GM12878 (cell line): ENCODE measurements around the gene MAPRE2. TPM values are rescaled to one million over a fixed set of nuclear protein-coding genes. Genes with fewer than 3 reads are reported as not detected.

Source experiments
- ATAC-seq: fragments of 200-7000 bp; cut with Tn5 transposase; 3 replicates; pipeline ENCODE4 v1.9.1; 2020; ENCODE audit warnings: mild to moderate bottlenecking, moderate library complexity
- BruUV-seq: library from RNA; stranded (reverse); fragments of 400-500 nt; replicated peaks from 2 replicates; lab custom pipeline; 2021; lab: Mats Ljungman, UMichigan
- CTCF ChIA-PET: fragments of 300-600 bp; sonication (Branson Sonifier 250); formaldehyde crosslinking; extraction: SDS; loops from one replicate; lab custom pipeline; 2021; ENCODE audit warnings: inconsistent platforms; lab: Yijun Ruan, JAX
- POLR2A ChIA-PET: fragments of 350-600 bp; formaldehyde crosslinking; extraction: SDS; loops from one replicate; lab custom pipeline; 2021; ENCODE audit warnings: inconsistent platforms; lab: Charles Lee
- RAD21 ChIA-PET: fragments of 300-600 bp; sonication (Branson Sonifier 250); formaldehyde crosslinking; loops from one replicate; lab custom pipeline; 2023; ENCODE audit warnings: antibody characterized with exemption; ENCODE audit not compliant: unreplicated experiment; lab: Charles Lee
- SMC1A ChIA-PET: fragments of 300-600 bp; sonication (Branson Sonifier 250); formaldehyde crosslinking; loops from one replicate; lab custom pipeline; 2023; ENCODE audit not compliant: unreplicated experiment, uncharacterized antibody; lab: Charles Lee
- DNase-seq: peaks from one replicate; pipeline ENCODE4 v3.0.0-alpha.2; 2011; ENCODE audit warnings: low read depth, low spot score
- FAIRE-seq: peaks from 3 replicates; lab custom pipeline; 2011; peaks lifted over from hg19 to GRCh38; lab: Jason Lieb, UNC
- H2AFZ ChIP-seq: 2 replicates; pipeline ENCODE4 v1.6.0; 2011; ENCODE audit warnings: low read depth, low read length, control low read depth; ENCODE audit not compliant: control insufficient read depth
- H3K27ac ChIP-seq: 2 replicates; pipeline ENCODE4 v1.5.1; 2011; ENCODE audit warnings: control low read depth; ENCODE audit not compliant: control insufficient read depth, insufficient read depth
- H3K27me3 ChIP-seq, 2 experiments: replicated peaks in 1 of 2; 2 replicates each; pipeline versions ENCODE4 v1.6.0 to v1.6.1; 2011; ENCODE audit warnings: low read length in 1 of 2; ENCODE audit not compliant: control insufficient read depth in 2 of 2, insufficient read depth in 2 of 2
- H3K36me3 ChIP-seq, 2 experiments: 2 replicates each; pipeline ENCODE4 v1.5.1; 2011; ENCODE audit warnings: low read length in 1 of 2; ENCODE audit not compliant: control insufficient read depth in 2 of 2, insufficient read depth in 2 of 2
- H3K4me1 ChIP-seq: 2 replicates; pipeline ENCODE4 v1.6.1; 2011; ENCODE audit warnings: mild to moderate bottlenecking, low read length, moderate library complexity, mixed read lengths; ENCODE audit not compliant: control insufficient read depth, insufficient read depth
- H3K4me2 ChIP-seq: 2 replicates; pipeline ENCODE4 v1.6.0; 2011; ENCODE audit warnings: control low read depth; ENCODE audit not compliant: control insufficient read depth, insufficient read depth
- H3K4me3 ChIP-seq: fragments of 200-600 bp; sonication (generic); 2 replicates; pipeline ENCODE4 v1.5.1; 2016
- H3K79me2 ChIP-seq: 2 replicates; pipeline ENCODE4 v1.6.0; 2011; ENCODE audit warnings: low read length; ENCODE audit not compliant: control insufficient read depth, insufficient read depth
- H3K9ac ChIP-seq: 2 replicates; pipeline ENCODE4 v1.8.0; 2011; ENCODE audit warnings: low read length, control low read depth, mixed read lengths; ENCODE audit not compliant: control insufficient read depth, insufficient read depth
- H3K9me3 ChIP-seq: replicated peaks from 3 replicates; pipeline ENCODE4 v1.5.1; 2011; ENCODE audit warnings: mild to moderate bottlenecking, low read length; ENCODE audit not compliant: control insufficient read depth, insufficient read depth
- H4K20me1 ChIP-seq: 2 replicates; pipeline ENCODE4 v1.6.0; 2011; ENCODE audit not compliant: control insufficient read depth, insufficient read depth
- CUX1 ChIP-seq: IDR thresholded peaks from 2 replicates; pipeline ENCODE4 v1.6.1; 2012; ENCODE audit warnings: improper control_type of control experiment, low read depth, low read length; ENCODE audit not compliant: insufficient replicate concordance
- EZH2 ChIP-seq: IDR thresholded peaks from 2 replicates; pipeline ENCODE4 v1.6.1; 2012; ENCODE audit warnings: low read depth, mild to moderate bottlenecking, control low read depth, inconsistent platforms, low read length, borderline replicate concordance; ENCODE audit not compliant: control insufficient read depth
- PBX3 ChIP-seq: IDR thresholded peaks from 2 replicates; pipeline ENCODE4 v1.6.1; 2011; ENCODE audit warnings: mild to moderate bottlenecking, low read depth, low read length, moderate library complexity; ENCODE audit not compliant: insufficient replicate concordance
- POLR2AphosphoS2 ChIP-seq: IDR thresholded peaks from 2 replicates; pipeline ENCODE4 v1.6.1; 2011; ENCODE audit warnings: low read depth, mild to moderate bottlenecking, low read length, improper control_type of control experiment, moderate library complexity
- RAD21 ChIP-seq: IDR thresholded peaks from 2 replicates; pipeline ENCODE4 v1.6.1; 2011; ENCODE audit warnings: mild to moderate bottlenecking, low read depth, low read length, moderate library complexity; ENCODE audit not compliant: insufficient read depth
- RUNX3 ChIP-seq: IDR thresholded peaks from 2 replicates; pipeline ENCODE4 v1.6.1; 2012; ENCODE audit warnings: low read length, inconsistent platforms
- STAT3 ChIP-seq: IDR thresholded peaks from 2 replicates; pipeline ENCODE4 v1.6.1; 2011; ENCODE audit warnings: low read depth, low read length, improper control_type of control experiment
- TCF12 ChIP-seq: IDR thresholded peaks from 2 replicates; pipeline ENCODE4 v1.6.1; 2011; ENCODE audit warnings: low read depth, mild to moderate bottlenecking, low read length
- WGBS: methylation state at CpG from one replicate; pipeline ENCODE4 v1.1.6; 2016; ENCODE audit warnings: low lambda C conversion rate; ENCODE audit not compliant: insufficient replicate concordance, insufficient coverage; ENCODE audit errors: missing lambda C conversion rate; 5-methylcytosine and 5-hydroxymethylcytosine counted together
- in situ Hi-C: fragments of 300-500 bp; cut with MboI; formaldehyde crosslinking; loops from 9 replicates; pipeline ENCODE4 v1.14.3; 2018; ENCODE audit warnings: mixed read lengths
- intact Hi-C: fragments of 100-400 bp; cut with micrococcal nuclease; formaldehyde crosslinking; loops from one replicate; pipeline ENCODE4 v1.14.2; 2022; ENCODE audit not compliant: unreplicated experiment
- polyA plus RNA-seq, 11 experiments: library from polyadenylated mRNA; depleted of rRNA in 4 of 11; unstranded in 6 of 11; stranded (reverse) in 5 of 11; fragments of >200 nt; fragmentation: Nextera tagmentation in 4 of 11; fragmentation: Illumina TruSeq in 1 of 11; extraction: Ambion mirVana in 4 of 11; extraction: Trizol in 1 of 11; gene quantifications; 1 replicate in 1 of 11; 2 replicates in 10 of 11; pipeline versions ENCODE4 v1.2.1 to v1.2.3, GENCODE V29; 2011 to 2016; ENCODE audit warnings: inconsistent platforms in 2 of 11, missing spikeins in 2 of 11, low read depth in 1 of 11
- total RNA-seq, 4 experiments: library from RNA; depleted of rRNA in 3 of 4; stranded (reverse); fragments of >200 nt in 3 of 4; fragmentation: Illumina TruSeq in 1 of 4; extraction: Trizol in 1 of 4; gene quantifications; 2 replicates each; pipeline versions ENCODE4 v1.2.1 to v1.2.3, GENCODE V29; 2013 to 2021
- TF ChIP-seq, protein P1 (sequence below): fragments of 450-650 bp; formaldehyde crosslinking; IDR thresholded peaks from 2 replicates; pipeline ENCODE4 v1.4.0; 2022; ENCODE audit warnings: mild to moderate bottlenecking, moderate library complexity
- TF ChIP-seq, protein P2 (sequence below): IDR thresholded peaks from 2 replicates; pipeline ENCODE4 v1.6.1; 2012; ENCODE audit warnings: low read length, inconsistent platforms

MAPRE2 gene
- total and polyA plus RNA-seq, 10 of the 15 experiments (the other 5 are each of a cell fraction or from before 2014, with no cell fraction given), result 11.0 to 50.6 (median 24.0) TPM

- peak overlapping the region; percentile 28; the same call in 1 of the 2 replicates for H3K27ac ChIP-seq
- H3K36me3 ChIP-seq, result no peaks in the 10 kb centered on the region
- intact Hi-C loops (no loop called here), in situ Hi-C loops (no loop called here)
- ChIA-PET POLR2A (interaction anchor here (0.5 to 2.1 kb wide), 4 partner anchors 8 to 191 kb away, joined by 3 to 7 read pairs (median 4); no protein-coding TSS in a partner anchor), CTCF (interaction anchor here (0.6 to 1.2 kb wide), 6 partner anchors 46 to 1200 kb away, joined by 3 to 5 read pairs (median 3); no protein-coding TSS in a partner anchor), RAD21 (interaction anchor here (1.1 to 1.5 kb wide), 3 partner anchors 46 to 67 kb away, joined by 7 to 8 read pairs (median 7); no protein-coding TSS in a partner anchor), SMC1A (interaction anchor here (0.6 to 1.5 kb wide), 11 partner anchors 9 to 238 kb away, joined by 3 to 9 read pairs (median 5); no protein-coding TSS in a partner anchor)
- H4K20me1 ChIP-seq, result no peaks in the 10 kb centered on the region
- H3K4me2 ChIP-seq, result no peak overlapping the region; the same call in 1 of the 2 replicates
- no TSS peak for BruUV-seq
- DNase-seq (peak; percentile 3), ATAC-seq (peak; percentile 86), FAIRE-seq (no peak)
- no peaks in the 10 kb centered on the region for H3K79me2 ChIP-seq
- no peaks in the 10 kb centered on the region for H3K9me3 ChIP-seq
- H3K4me1 ChIP-seq, result no peaks in the 10 kb centered on the region
- H3K27me3 ChIP-seq, result no peaks in the 10 kb centered on the region
- no peak overlapping the region for H3K9ac ChIP-seq
- H2AFZ ChIP-seq, result no peak overlapping the region
- 100% methylated on average over 1 of the region's 1 CpG for WGBS
- no peak overlapping the region for H3K4me3 ChIP-seq
- TF ChIP-seq PBX3, result no peak
- TF ChIP-seq, protein P1, sequence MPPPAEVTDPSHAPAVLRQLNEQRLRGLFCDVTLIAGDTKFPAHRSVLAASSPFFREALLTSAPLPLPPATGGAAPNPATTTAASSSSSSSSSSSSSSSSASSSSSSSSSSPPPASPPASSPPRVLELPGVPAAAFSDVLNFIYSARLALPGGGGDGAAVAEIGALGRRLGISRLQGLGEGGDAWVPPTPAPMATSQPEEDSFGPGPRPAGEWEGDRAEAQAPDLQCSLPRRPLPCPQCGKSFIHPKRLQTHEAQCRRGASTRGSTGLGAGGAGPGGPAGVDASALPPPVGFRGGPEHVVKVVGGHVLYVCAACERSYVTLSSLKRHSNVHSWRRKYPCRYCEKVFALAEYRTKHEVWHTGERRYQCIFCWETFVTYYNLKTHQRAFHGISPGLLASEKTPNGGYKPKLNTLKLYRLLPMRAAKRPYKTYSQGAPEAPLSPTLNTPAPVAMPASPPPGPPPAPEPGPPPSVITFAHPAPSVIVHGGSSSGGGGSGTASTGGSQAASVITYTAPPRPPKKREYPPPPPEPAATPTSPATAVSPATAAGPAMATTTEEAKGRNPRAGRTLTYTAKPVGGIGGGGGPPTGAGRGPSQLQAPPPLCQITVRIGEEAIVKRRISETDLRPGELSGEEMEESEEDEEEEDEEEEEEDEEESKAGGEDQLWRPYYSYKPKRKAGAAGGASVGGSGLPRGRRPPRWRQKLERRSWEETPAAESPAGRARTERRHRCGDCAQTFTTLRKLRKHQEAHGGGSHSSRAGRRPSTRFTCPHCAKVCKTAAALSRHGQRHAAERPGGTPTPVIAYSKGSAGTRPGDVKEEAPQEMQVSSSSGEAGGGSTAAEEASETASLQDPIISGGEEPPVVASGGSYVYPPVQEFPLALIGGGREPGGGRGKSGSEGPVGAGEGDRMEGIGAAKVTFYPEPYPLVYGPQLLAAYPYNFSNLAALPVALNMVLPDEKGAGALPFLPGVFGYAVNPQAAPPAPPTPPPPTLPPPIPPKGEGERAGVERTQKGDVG (CRISPR knock-in tag), result no peak
- TF ChIP-seq CUX1, result no peak
- no peak for TF ChIP-seq RAD21
- no peak for TF ChIP-seq STAT3
- TF ChIP-seq POLR2AphosphoS2, result no peak
- TF ChIP-seq, protein P2, sequence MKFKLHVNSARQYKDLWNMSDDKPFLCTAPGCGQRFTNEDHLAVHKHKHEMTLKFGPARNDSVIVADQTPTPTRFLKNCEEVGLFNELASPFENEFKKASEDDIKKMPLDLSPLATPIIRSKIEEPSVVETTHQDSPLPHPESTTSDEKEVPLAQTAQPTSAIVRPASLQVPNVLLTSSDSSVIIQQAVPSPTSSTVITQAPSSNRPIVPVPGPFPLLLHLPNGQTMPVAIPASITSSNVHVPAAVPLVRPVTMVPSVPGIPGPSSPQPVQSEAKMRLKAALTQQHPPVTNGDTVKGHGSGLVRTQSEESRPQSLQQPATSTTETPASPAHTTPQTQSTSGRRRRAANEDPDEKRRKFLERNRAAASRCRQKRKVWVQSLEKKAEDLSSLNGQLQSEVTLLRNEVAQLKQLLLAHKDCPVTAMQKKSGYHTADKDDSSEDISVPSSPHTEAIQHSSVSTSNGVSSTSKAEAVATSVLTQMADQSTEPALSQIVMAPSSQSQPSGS, result 0 out of 2 replicates have a peak, but pooled peaks have one; percentile 39
- TF ChIP-seq EZH2, result no peak
- TF ChIP-seq TCF12, result no peak
- peak; percentile 30; the same call in 1 of the 2 replicates for TF ChIP-seq RUNX3
Observed at GRCh38 chr18:35095983-35096676, 54.9 kb downstream of the MAPRE2 start.
